NCI-H187 (cell line): ENCODE measurements around the gene SLC31A2.

Experiments
- DNase-seq, 2 experiments: peaks; one replicate each; lab custom pipeline; 2025; lab: John Stamatoyannopoulos, UW

Gene SLC31A2

GRCh38 chr9:113151696-113152630 is 1.2 kb downstream of the SLC31A2 start:
- no peak for DNase-seq

- no peak for DNase-seq
These were observed 1.9 kb downstream of the SLC31A2 start for GRCh38 chr9:113152699-113153098.

- DNase-seq: no peak
These were observed 2.8 kb downstream of the SLC31A2 start for GRCh38 chr9:113153599-113153998.

- DNase-seq: no peak
These were observed 3.7 kb downstream of the SLC31A2 start for GRCh38 chr9:113154471-113154870.

GRCh38 chr9:113154946-113155345 is 4.1 kb downstream of the SLC31A2 start:
- no peak for DNase-seq

GRCh38 chr9:113155911-113156588 is 5.2 kb downstream of the SLC31A2 start:
- DNase-seq: no peak

GRCh38 chr9:113156880-113157279 is 6.1 kb downstream of the SLC31A2 start:
- no peak for DNase-seq

GRCh38 chr9:113158446-113158845 is 7.6 kb downstream of the SLC31A2 start:
- no peak for DNase-seq

- no peak for DNase-seq
These were observed 9.8 kb downstream of the SLC31A2 start for GRCh38 chr9:113160571-113160970.

- DNase-seq: no peak
These were observed 12.2 kb downstream of the SLC31A2 start for GRCh38 chr9:113163001-113163400.

- DNase-seq: no peak
These were observed 13.9 kb downstream of the SLC31A2 start for GRCh38 chr9:113164536-113165300.

- DNase-seq: no peak
These were observed 15.2 kb downstream of the SLC31A2 start for GRCh38 chr9:113166039-113166438.

- no peak for DNase-seq
These were observed 18.0 kb downstream of the SLC31A2 start for GRCh38 chr9:113168809-113169208.

- DNase-seq: no peak
These were observed 22.5 kb downstream of the SLC31A2 start for GRCh38 chr9:113173341-113173740.

GRCh38 chr9:113176803-113177202 is 26.0 kb downstream of the SLC31A2 start:
- DNase-seq: no peak

GRCh38 chr9:113177251-113177650 is 26.4 kb downstream of the SLC31A2 start:
- no peak for DNase-seq

- DNase-seq: no peak
These were observed 27.3 kb downstream of the SLC31A2 start for GRCh38 chr9:113178087-113178486.

GRCh38 chr9:113179839-113180238 is 29.0 kb downstream of the SLC31A2 start:
- no peak for DNase-seq

GRCh38 chr9:113181165-113181564 is 30.4 kb downstream of the SLC31A2 start:
- DNase-seq: no peak

GRCh38 chr9:113183956-113184488 is 33.2 kb downstream of the SLC31A2 start:
- DNase-seq: no peak

- no peak for DNase-seq
These were observed 33.7 kb downstream of the SLC31A2 start for GRCh38 chr9:113184539-113184938.

- DNase-seq: no peak
These were observed 34.5 kb downstream of the SLC31A2 start for GRCh38 chr9:113185271-113185670.
